Activated T-cell treated with anti-CD3 and anti-CD28 coated beads, Interleukin-2, amount 50 U/mL, for 4 hours (primary cell): ENCODE measurements around the gene EDEM1. TPM values are rescaled to one million over a fixed set of nuclear protein-coding genes. Genes with fewer than 3 reads are reported as not detected.

Experiments used
- total RNA-seq, 3 donors: library from RNA; stranded (reverse); gene quantifications; one replicate each; pipeline ENCODE4 v1.2.1, GENCODE V29; 2021

EDEM1 gene
- total RNA-seq, 3 donors from 2014 or later: 94.0 to 138 (median 97.2) TPM

Other genes with a start within 250 kb of the EDEM1 start
- 10 to 100 TPM; 61.9 to 90.8 (median 86.6) TPM for gene BHLHE40, start 208.3 kb upstream of the EDEM1 start, total RNA-seq
- gene ARL8B, start 65.4 kb upstream of the EDEM1 start, total RNA-seq: 10 to 100 TPM; 66.7 to 89.4 (median 72.1) TPM